GM21737 (cell line): ENCODE measurements around the gene BAIAP2L2.
"Not testable (repeated sequence)": the region's sequence is repeated elsewhere in the genome, so short reads cannot be mapped to it uniquely, and the experiment has no call there.

ENCODE experiments used
- ATAC-seq: cut with Tn5 transposase; IDR thresholded peaks from one replicate; pipeline ENCODE4 v1.9.1; 2021; ENCODE audit warnings: mild to moderate bottlenecking, moderate library complexity; ENCODE audit not compliant: unreplicated experiment

Gene BAIAP2L2

GRCh38 chr22:38082986-38083710 is 27.3 kb downstream of the BAIAP2L2 start:
- ATAC-seq: no peak

- no peak for ATAC-seq
These were observed 28.3 kb downstream of the BAIAP2L2 start for GRCh38 chr22:38081941-38082828.

- ATAC-seq: no peak
These were observed 28.9 kb downstream of the BAIAP2L2 start for GRCh38 chr22:38081636-38081940.

GRCh38 chr22:38080850-38081635 is 29.4 kb downstream of the BAIAP2L2 start:
- ATAC-seq: no peak

GRCh38 chr22:38080474-38080849 is 30.0 kb downstream of the BAIAP2L2 start:
- ATAC-seq: no peak

- ATAC-seq: no peak
These were observed 30.7 kb downstream of the BAIAP2L2 start for GRCh38 chr22:38079804-38080203.

GRCh38 chr22:38079208-38079607 is 31.3 kb downstream of the BAIAP2L2 start:
- not testable (repeated sequence) for ATAC-seq

- no peak for ATAC-seq
These were observed 32.2 kb downstream of the BAIAP2L2 start for GRCh38 chr22:38078046-38078840.

- ATAC-seq: no peak
These were observed 32.9 kb downstream of the BAIAP2L2 start for GRCh38 chr22:38077595-38077994.

- ATAC-seq: no peak
These were observed 33.4 kb downstream of the BAIAP2L2 start for GRCh38 chr22:38077096-38077495.

- no peak for ATAC-seq
These were observed 34.5 kb downstream of the BAIAP2L2 start for GRCh38 chr22:38075961-38076360.

GRCh38 chr22:38075105-38075825 is 35.2 kb downstream of the BAIAP2L2 start:
- no peak for ATAC-seq

- ATAC-seq: no peak
These were observed 36.0 kb downstream of the BAIAP2L2 start for GRCh38 chr22:38074181-38075104.

GRCh38 chr22:38073150-38074130 is 37.0 kb downstream of the BAIAP2L2 start:
- ATAC-seq: no peak

GRCh38 chr22:38072322-38073149 is 37.9 kb downstream of the BAIAP2L2 start:
- no peak for ATAC-seq

GRCh38 chr22:38071421-38072321 is 38.8 kb downstream of the BAIAP2L2 start:
- ATAC-seq: no peak
